SU-DHL-6 (cell line): Measurements from ENCODE around the gene SLC35B1.
"Not testable (repeated sequence)": the region's sequence is repeated elsewhere in the genome, so short reads cannot be mapped to it uniquely, and the experiment has no call there.

Experiments
- H2AFZ ChIP-seq: fragments of 200-600 bp; sonication (generic); 2 replicates; pipeline ENCODE4 v1.6.1; 2014; ENCODE audit warnings: low read depth, mild to moderate bottlenecking, moderate library complexity, mixed read lengths, antibody characterized with exemption, low read length; ENCODE audit not compliant: severe bottlenecking
- H3F3A ChIP-seq: fragments of 200-600 bp; shearing (Covaris generic); 2 replicates; pipeline ENCODE4 v1.6.0; 2016; ENCODE audit warnings: antibody characterized with exemption, mild to moderate bottlenecking; ENCODE audit not compliant: insufficient read depth
- H3K27ac ChIP-seq: fragments of 200-600 bp; sonication (generic); 2 replicates; pipeline ENCODE4 v1.5.1; 2016; ENCODE audit warnings: low read depth, mild to moderate bottlenecking, low read length, moderate library complexity, mixed read lengths
- H3K27me3 ChIP-seq: fragments of 200-600 bp; sonication (generic), shearing (Covaris generic); 2 replicates; pipeline ENCODE4 v1.6.0; 2014; ENCODE audit warnings: mild to moderate bottlenecking, low read length
- H3K36me3 ChIP-seq: fragments of 200-600 bp; sonication (generic); 2 replicates; pipeline ENCODE4 v1.6.1; 2014; ENCODE audit warnings: mild to moderate bottlenecking, low read length, mixed read lengths
- H3K4me2 ChIP-seq: fragments of 300-600, 200-600 bp; shearing (Covaris generic), sonication (generic); 2 replicates; pipeline ENCODE4 v1.6.0; 2014; ENCODE audit warnings: low read length, low read depth, mild to moderate bottlenecking; ENCODE audit not compliant: poor library complexity, severe bottlenecking
- H3K4me3 ChIP-seq: fragments of 200-600 bp; sonication (generic); 2 replicates; pipeline ENCODE4 v1.5.1; 2014; ENCODE audit warnings: antibody characterized with exemption, low read length, mild to moderate bottlenecking, mixed read lengths; ENCODE audit not compliant: insufficient read depth, poor library complexity, severe bottlenecking
- H3K79me2 ChIP-seq: fragments of 200-600 bp; sonication (generic); 2 replicates; pipeline ENCODE4 v1.6.1; 2014; ENCODE audit warnings: mild to moderate bottlenecking, low read length, moderate library complexity; ENCODE audit not compliant: insufficient read depth
- H3K9ac ChIP-seq: fragments of 200-600 bp; sonication (generic); 2 replicates; pipeline ENCODE4 v1.7.0; 2014; ENCODE audit warnings: mild to moderate bottlenecking, low read length
- H3K9me2 ChIP-seq: fragments of 200-600 bp; sonication (generic); replicated peaks from 2 replicates; pipeline ENCODE4 v1.6.1; 2014; ENCODE audit warnings: low read length; ENCODE audit not compliant: insufficient read depth
- H3K9me3 ChIP-seq: fragments of 200-600 bp; sonication (generic); 2 replicates; pipeline ENCODE4 v1.6.1; 2014; ENCODE audit warnings: low read length, mixed read lengths; ENCODE audit not compliant: insufficient read depth
- H4K20me1 ChIP-seq: fragments of 200-600 bp; sonication (generic); 2 replicates; pipeline ENCODE4 v1.6.1; 2014; ENCODE audit warnings: low read depth, mild to moderate bottlenecking, antibody characterized with exemption, low read length, moderate library complexity, mixed read lengths
- EZH2phosphoT487 ChIP-seq: fragments of 200-600 bp; sonication (generic), shearing (Covaris generic); conservative IDR thresholded peaks from 2 replicates; pipeline ENCODE4 v1.6.1; 2018; ENCODE audit warnings: mild to moderate bottlenecking, antibody characterized with exemption, low read length, moderate library complexity, mixed read lengths
- TF ChIP-seq, protein P1 (sequence below): fragments of 200-600 bp; sonication (generic); IDR thresholded peaks from one replicate; pipeline ENCODE4 v1.5.1; 2017; ENCODE audit warnings: antibody characterized with exemption, mild to moderate bottlenecking, low read length, moderate library complexity; ENCODE audit not compliant: insufficient read depth, poor library complexity, severe bottlenecking

The SLC35B1 gene

DNA sequence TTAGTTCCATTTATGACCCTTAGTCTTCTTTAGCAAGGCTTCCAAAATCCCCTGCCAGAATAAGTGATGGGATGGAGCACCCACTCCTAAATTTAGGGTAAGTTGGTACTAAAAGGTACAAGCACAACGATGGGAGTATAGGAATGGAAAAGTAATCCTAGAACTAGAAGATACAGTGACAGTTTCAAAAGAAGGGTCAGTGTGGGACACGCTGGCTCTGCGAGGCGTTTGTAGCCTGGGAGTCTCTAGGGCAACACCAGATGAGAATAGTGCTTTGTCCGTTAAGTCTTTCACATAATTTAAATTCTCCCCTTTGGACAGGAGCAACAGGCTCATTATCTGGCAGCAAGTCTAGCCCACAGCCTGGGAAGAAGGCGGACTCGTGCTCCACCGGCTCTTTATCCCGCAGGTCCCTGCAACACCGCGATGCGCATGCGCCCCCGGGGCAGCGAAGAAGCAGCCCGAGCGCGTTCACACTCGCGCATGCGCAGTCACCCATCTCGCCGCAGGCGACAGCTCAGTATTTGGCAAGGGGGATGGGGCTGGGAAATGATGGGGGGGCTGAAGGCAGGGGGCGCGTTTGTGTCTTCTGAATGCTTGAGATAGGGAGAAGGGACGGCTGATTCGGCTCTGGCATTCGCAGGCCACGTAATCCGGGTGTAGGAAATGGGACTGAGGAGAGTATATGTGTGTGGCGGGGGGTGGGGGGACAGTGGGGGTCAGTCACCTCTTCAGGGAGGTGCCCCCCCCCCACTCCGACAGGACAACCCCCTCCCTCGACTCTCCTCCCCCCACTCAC lies 30.4 kb downstream of the SLC35B1 start:
- no peak for TF ChIP-seq EZH2phosphoT487
- TF ChIP-seq, protein P1, sequence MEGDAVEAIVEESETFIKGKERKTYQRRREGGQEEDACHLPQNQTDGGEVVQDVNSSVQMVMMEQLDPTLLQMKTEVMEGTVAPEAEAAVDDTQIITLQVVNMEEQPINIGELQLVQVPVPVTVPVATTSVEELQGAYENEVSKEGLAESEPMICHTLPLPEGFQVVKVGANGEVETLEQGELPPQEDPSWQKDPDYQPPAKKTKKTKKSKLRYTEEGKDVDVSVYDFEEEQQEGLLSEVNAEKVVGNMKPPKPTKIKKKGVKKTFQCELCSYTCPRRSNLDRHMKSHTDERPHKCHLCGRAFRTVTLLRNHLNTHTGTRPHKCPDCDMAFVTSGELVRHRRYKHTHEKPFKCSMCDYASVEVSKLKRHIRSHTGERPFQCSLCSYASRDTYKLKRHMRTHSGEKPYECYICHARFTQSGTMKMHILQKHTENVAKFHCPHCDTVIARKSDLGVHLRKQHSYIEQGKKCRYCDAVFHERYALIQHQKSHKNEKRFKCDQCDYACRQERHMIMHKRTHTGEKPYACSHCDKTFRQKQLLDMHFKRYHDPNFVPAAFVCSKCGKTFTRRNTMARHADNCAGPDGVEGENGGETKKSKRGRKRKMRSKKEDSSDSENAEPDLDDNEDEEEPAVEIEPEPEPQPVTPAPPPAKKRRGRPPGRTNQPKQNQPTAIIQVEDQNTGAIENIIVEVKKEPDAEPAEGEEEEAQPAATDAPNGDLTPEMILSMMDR = no peak
- H2AFZ ChIP-seq = peak overlapping the region; percentile 55

DNA sequence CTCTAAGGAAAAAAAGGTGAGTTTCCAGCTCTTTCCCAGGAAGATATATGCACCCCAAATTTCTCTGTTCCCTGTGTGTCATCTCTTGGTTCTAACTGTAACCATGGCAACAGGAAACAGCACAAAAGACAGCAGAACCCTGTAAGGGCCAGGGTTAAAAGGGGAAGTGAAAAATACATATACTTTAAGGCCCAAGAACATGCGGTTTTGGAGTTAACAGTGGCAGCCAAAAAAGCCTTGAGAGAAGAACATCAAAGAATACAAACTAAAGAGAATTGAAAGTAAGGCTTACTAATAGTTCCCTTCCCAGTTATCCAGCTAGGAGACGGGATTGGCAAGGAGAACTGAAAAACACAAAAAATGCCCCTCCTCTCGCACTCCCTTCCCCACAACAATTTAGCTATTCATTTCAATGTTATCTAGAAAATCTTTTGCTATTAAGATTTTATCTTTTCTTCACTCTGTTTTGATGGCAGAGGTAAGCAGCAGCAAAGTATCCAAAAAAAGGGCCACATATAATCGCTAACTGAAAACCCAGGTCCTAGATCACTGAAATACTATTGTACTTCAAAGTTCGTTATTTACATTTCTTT lies 31.4 kb downstream of the SLC35B1 start:
- Histone ChIP-seq H2AFZ (no peak overlapping the region), H3K9me2 (no peaks in the 10 kb centered on the region), H4K20me1 (peaks cover 20% of the 10 kb centered on the region), H3K9ac (peak overlapping the region; percentile 78), H3K4me3 (peak overlapping the region; percentile 63), H3F3A (peaks cover 12% of the 10 kb centered on the region), H3K79me2 (peaks cover 56% of the 10 kb centered on the region), H3K9me3 (no peaks in the 10 kb centered on the region; the same call in 1 of the 2 replicates), H3K36me3 (peaks cover 8% of the 10 kb centered on the region; the same call in 1 of the 2 replicates), H3K27ac (peak overlapping the region; percentile 69), H3K4me2 (peak overlapping the region; percentile 96), H3K27me3 (no peaks in the 10 kb centered on the region)
- TF ChIP-seq, protein P1 = no peak
- no peak for TF ChIP-seq EZH2phosphoT487

More for the DNA sequence above, 30.4 kb downstream of the SLC35B1 start:
- H3K27ac ChIP-seq = peak overlapping the region; percentile 69
- peaks cover 47% of the 10 kb centered on the region for H3K79me2 ChIP-seq
- H3K9ac ChIP-seq = peak overlapping the region; percentile 78
- no peaks in the 10 kb centered on the region for H3K9me2 ChIP-seq
- peaks cover 8% of the 10 kb centered on the region; the same call in 1 of the 2 replicates for H3K36me3 ChIP-seq
- H3K9me3 ChIP-seq = no peaks in the 10 kb centered on the region; the same call in 1 of the 2 replicates
- no peaks in the 10 kb centered on the region for H3K27me3 ChIP-seq
- H3K4me3 ChIP-seq = peak overlapping the region; percentile 63
- peaks cover 16% of the 10 kb centered on the region for H4K20me1 ChIP-seq
- H3K4me2 ChIP-seq = peak overlapping the region; percentile 96
- peaks cover 12% of the 10 kb centered on the region for H3F3A ChIP-seq

DNA sequence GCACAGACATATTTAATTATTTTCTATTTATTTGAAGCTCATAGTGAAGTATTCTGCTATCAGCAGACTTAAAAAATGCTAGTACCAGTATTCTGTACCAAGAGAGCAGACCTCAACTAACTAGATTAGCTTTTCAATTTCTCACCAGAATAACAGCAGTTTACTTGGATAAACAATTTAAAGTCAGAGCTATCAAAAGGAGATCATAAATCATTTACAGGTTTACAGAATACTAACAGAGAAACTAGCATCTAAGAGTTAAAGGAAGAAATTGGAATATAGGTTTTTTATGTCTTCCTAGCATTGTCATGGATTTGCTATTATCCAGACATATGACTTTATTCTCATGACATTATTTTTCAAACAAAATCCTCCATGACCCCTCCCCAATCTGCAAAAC lies 33.3 kb downstream of the SLC35B1 start:
- TF ChIP-seq EZH2phosphoT487 = no peak
- Histone ChIP-seq H3K9me3 (no peaks in the 10 kb centered on the region; the same call in 1 of the 2 replicates), H3K79me2 (peaks cover 75% of the 10 kb centered on the region), H3K27ac (no peak overlapping the region), H3K4me3 (no peak overlapping the region), H3K4me2 (no peak overlapping the region), H2AFZ (no peak overlapping the region), H3K9ac (no peak overlapping the region), H3K27me3 (no peaks in the 10 kb centered on the region), H4K20me1 (peaks cover 33% of the 10 kb centered on the region), H3F3A (peaks cover 19% of the 10 kb centered on the region), H3K36me3 (peaks cover 8% of the 10 kb centered on the region; the same call in 1 of the 2 replicates), H3K9me2 (no peaks in the 10 kb centered on the region)

DNA sequence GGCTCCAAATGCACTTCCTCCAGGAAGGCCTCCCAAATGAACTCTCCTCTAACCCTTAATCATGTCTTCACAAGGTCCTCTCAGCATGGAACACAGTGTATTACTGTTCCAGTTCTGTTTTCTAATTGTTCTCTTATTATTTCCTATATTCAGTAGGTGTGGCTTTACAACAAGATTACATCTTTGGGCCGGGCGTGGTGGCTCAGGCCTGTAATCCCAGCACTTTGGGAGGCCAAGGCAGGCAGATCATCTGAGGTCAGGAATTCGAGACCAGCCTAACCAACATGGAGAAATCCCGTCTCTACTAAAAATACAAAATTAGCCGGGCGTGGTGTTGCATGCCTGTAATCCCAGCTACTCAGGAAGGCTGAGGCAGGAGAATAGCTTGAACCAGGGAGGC lies 34.1 kb downstream of the SLC35B1 start:
- H2AFZ ChIP-seq, H3K4me3 ChIP-seq, H3K27me3 ChIP-seq, H3K27ac ChIP-seq, H3K9me3 ChIP-seq, H3K36me3 ChIP-seq, H3K4me2 ChIP-seq, H3K9ac ChIP-seq, H3K9me2 ChIP-seq: not testable (repeated sequence)
- peaks cover 33% of the 10 kb centered on the region for H4K20me1 ChIP-seq
- H3F3A ChIP-seq = peaks cover 19% of the 10 kb centered on the region
- H3K79me2 ChIP-seq = peaks cover 76% of the 10 kb centered on the region
